GM23338 (cell line): ENCODE data around the gene ARRB1. TPM values are rescaled to one million over a fixed set of nuclear protein-coding genes. Genes with fewer than 3 reads are reported as not detected.

Source experiments
- ATAC-seq: fragments of 200-7000 bp; cut with Tn5 transposase; 3 replicates; pipeline ENCODE4 v1.9.1; 2020
- DNase-seq: peaks from one replicate; pipeline ENCODE4 v3.0.0-alpha.2; 2015; ENCODE audit warnings: low spot score
- H2AFZ ChIP-seq: fragments of 200-600 bp; sonication (generic); 2 replicates; pipeline ENCODE4 v1.8.0; 2016; ENCODE audit warnings: antibody characterized with exemption, mild to moderate bottlenecking, moderate library complexity
- H3F3A ChIP-seq: fragments of 200-600 bp; sonication (generic); replicated peaks from 2 replicates; pipeline ENCODE4 v1.8.0; 2017; ENCODE audit warnings: antibody characterized with exemption, mixed run types, low read depth
- H3K27ac ChIP-seq: fragments of 200-600 bp; sonication (generic); 2 replicates; pipeline ENCODE4 v1.6.1; 2016; ENCODE audit warnings: low read depth
- H3K27me3 ChIP-seq: fragments of 200-600 bp; sonication (generic); 2 replicates; pipeline ENCODE4 v1.8.0; 2016; ENCODE audit warnings: mild to moderate bottlenecking, mixed run types, moderate library complexity; ENCODE audit not compliant: insufficient read depth
- H3K36me3 ChIP-seq: fragments of 200-600 bp; sonication (generic); 2 replicates; pipeline ENCODE4 v1.8.0; 2016; ENCODE audit warnings: mild to moderate bottlenecking; ENCODE audit not compliant: insufficient read depth
- H3K4me1 ChIP-seq: fragments of 200-600 bp; sonication (generic); 2 replicates; pipeline ENCODE4 v1.8.0; 2016; ENCODE audit warnings: mild to moderate bottlenecking, moderate library complexity; ENCODE audit not compliant: insufficient read depth
- H3K4me2 ChIP-seq: fragments of 200-600 bp; sonication (generic); 2 replicates; pipeline ENCODE4 v1.7.1; 2017; ENCODE audit warnings: mixed run types
- H3K4me3 ChIP-seq: fragments of 200-600 bp; sonication (generic); 2 replicates; pipeline ENCODE4 v1.6.1; 2016; ENCODE audit warnings: mixed run types
- H3K79me2 ChIP-seq: fragments of 200-600 bp; sonication (generic); replicated peaks from 2 replicates; pipeline ENCODE4 v1.8.0; 2017; ENCODE audit warnings: mild to moderate bottlenecking; ENCODE audit not compliant: insufficient read depth
- H3K9me2 ChIP-seq: fragments of 200-600 bp; sonication (generic); 2 replicates; pipeline ENCODE4 v1.8.0; 2017; ENCODE audit not compliant: insufficient read depth
- H4K20me1 ChIP-seq: fragments of 200-600 bp; sonication (generic); replicated peaks from 2 replicates; pipeline ENCODE4 v1.8.0; 2017; ENCODE audit warnings: mild to moderate bottlenecking; ENCODE audit not compliant: insufficient read depth
- H3K27ac Mint-ChIP-seq: 2 replicates; pipeline ENCODE4 v1.8.0; 2020; ENCODE audit warnings: inconsistent platforms, mild to moderate bottlenecking, moderate library complexity, mixed read lengths
- H3K27me3 Mint-ChIP-seq: 3 replicates; pipeline ENCODE4 v1.8.0; 2022; ENCODE audit warnings: low read depth, mild to moderate bottlenecking, moderate library complexity, mixed read lengths, inconsistent platforms; ENCODE audit not compliant: insufficient read depth, poor library complexity
- H3K36me3 Mint-ChIP-seq: 3 replicates; pipeline ENCODE4 v1.8.0; 2021; ENCODE audit warnings: low read depth, mild to moderate bottlenecking, inconsistent platforms, moderate library complexity, mixed read lengths
- H3K4me1 Mint-ChIP-seq: 3 replicates; pipeline ENCODE4 v1.8.0; 2020; ENCODE audit warnings: mild to moderate bottlenecking, inconsistent platforms, mixed read lengths
- H3K4me3 Mint-ChIP-seq: 3 replicates; pipeline ENCODE4 v1.8.0; 2021; ENCODE audit warnings: moderate library complexity, mild to moderate bottlenecking, inconsistent platforms, mixed read lengths
- H3K9me3 Mint-ChIP-seq: 3 replicates; pipeline ENCODE4 v1.8.0; 2020; ENCODE audit warnings: moderate library complexity, mild to moderate bottlenecking, inconsistent platforms, mixed read lengths
- CREB1 ChIP-seq: fragments of 250-450 bp; sonication (Bioruptor Pico); IDR thresholded peaks from 2 replicates; pipeline ENCODE4 v1.5.0; 2020; ENCODE audit warnings: low read depth, mild to moderate bottlenecking, moderate library complexity
- ETS1 ChIP-seq: IDR thresholded peaks from 2 replicates; pipeline ENCODE4 v1.6.1; 2016; ENCODE audit warnings: antibody characterized with exemption
- EZH2 ChIP-seq: fragments of 200-600 bp; sonication (generic); IDR thresholded peaks from one replicate; pipeline ENCODE4 v1.8.0; 2017; ENCODE audit warnings: antibody characterized with exemption, mild to moderate bottlenecking, low read depth; ENCODE audit not compliant: unreplicated experiment
- EZH2phosphoT487 ChIP-seq: fragments of 200-600 bp; sonication (generic); IDR thresholded peaks from one replicate; pipeline ENCODE4 v1.8.1; 2018; ENCODE audit warnings: antibody characterized with exemption; ENCODE audit not compliant: unreplicated experiment
- polyA plus RNA-seq: library from polyadenylated mRNA; unstranded; fragments of >200 nt; fragmentation: Nextera tagmentation; extraction: Ambion mirVana; gene quantifications from 2 replicates; pipeline ENCODE4 v1.2.1, GENCODE V29; 2016
- total RNA-seq: library from RNA; depleted of rRNA; stranded (reverse); fragments of >200 nt; shearing (Covaris generic); gene quantifications from 2 replicates; pipeline ENCODE4 v1.2.3, GENCODE V29; 2014

ARRB1 gene
- total and polyA plus RNA-seq, 2 experiments from 2014 or later = 6.3 to 11.1 TPM

DNA sequence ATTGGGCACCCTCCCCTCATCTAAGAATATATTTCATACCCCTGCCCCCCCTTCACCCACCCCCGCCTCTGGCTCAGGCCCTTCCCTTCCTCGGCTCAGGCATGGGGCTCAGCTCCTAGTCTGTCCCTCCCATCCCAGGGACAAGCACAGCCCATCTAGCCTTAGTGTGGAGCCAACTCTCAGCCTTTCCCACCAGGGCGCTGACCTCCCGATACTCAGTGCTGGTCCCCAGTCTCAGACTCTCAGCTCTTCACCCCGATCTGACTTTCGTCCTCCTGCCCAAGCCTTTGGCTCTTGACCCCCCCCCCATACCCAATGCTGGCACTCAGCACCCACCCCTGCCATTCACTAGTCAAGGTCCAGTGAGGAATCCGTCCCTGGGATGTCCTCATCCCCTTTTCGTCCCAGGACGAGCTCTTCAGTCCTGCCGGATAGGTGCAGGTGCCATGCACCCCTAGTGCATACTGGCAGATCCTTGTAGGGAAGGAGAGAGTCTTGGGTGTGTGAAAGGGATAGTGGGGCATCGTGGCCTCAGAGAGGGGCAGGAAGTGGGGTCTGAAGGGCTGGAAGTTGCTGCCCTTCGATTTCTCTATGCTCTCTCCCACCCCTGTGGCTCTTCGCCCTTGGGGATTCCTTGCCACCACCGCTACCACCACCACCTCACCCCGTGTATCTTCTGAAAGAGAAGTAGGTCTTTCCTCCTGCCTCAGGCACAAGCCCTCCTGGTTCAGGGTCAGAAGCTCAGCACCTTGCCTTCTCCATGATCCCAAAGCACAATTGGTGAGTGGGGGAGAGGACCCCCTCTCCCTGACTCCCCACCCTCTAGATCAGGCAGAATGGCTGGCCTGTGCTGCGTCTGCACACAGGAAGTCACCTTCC is 108.5 kb downstream of the ARRB1 start:
- H3K27me3 Mint-ChIP-seq = peaks cover 48% of the 10 kb centered on the region
- ATAC-seq (no peak), DNase-seq (no peak)
- H3K27ac ChIP-seq = no peak overlapping the region
- H4K20me1 ChIP-seq = no peaks in the 10 kb centered on the region
- no peaks in the 10 kb centered on the region for H3F3A ChIP-seq
- H3K27ac Mint-ChIP-seq = no peak overlapping the region
- no peak overlapping the region; the same call in 1 of the 2 replicates for H3K4me2 ChIP-seq
- H3K9me3 Mint-ChIP-seq = no peaks in the 10 kb centered on the region
- 0 out of 2 replicates have a peak, but pooled peaks cover 2% of the 10 kb centered on the region for H3K9me2 ChIP-seq
- no peak overlapping the region; the same call in 1 of the 2 replicates for H2AFZ ChIP-seq
- peaks cover 14% of the 10 kb centered on the region; the same call in 1 of the 2 replicates for H3K4me1 ChIP-seq
- H3K4me3 ChIP-seq = peak overlapping the region; percentile 63; the same call in 1 of the 2 replicates
- H3K27me3 ChIP-seq = peaks cover 59% of the 10 kb centered on the region
- peaks cover 21% of the 10 kb centered on the region for H3K4me1 Mint-ChIP-seq
- H3K36me3 ChIP-seq = no peaks in the 10 kb centered on the region
- H3K79me2 ChIP-seq = no peaks in the 10 kb centered on the region
- H3K36me3 Mint-ChIP-seq = no peaks in the 10 kb centered on the region
- TF ChIP-seq CREB1 (CRISPR knock-in tag) (no peak), EZH2phosphoT487 (no peak)
- peak overlapping the region; percentile 72 for H3K4me3 Mint-ChIP-seq

DNA sequence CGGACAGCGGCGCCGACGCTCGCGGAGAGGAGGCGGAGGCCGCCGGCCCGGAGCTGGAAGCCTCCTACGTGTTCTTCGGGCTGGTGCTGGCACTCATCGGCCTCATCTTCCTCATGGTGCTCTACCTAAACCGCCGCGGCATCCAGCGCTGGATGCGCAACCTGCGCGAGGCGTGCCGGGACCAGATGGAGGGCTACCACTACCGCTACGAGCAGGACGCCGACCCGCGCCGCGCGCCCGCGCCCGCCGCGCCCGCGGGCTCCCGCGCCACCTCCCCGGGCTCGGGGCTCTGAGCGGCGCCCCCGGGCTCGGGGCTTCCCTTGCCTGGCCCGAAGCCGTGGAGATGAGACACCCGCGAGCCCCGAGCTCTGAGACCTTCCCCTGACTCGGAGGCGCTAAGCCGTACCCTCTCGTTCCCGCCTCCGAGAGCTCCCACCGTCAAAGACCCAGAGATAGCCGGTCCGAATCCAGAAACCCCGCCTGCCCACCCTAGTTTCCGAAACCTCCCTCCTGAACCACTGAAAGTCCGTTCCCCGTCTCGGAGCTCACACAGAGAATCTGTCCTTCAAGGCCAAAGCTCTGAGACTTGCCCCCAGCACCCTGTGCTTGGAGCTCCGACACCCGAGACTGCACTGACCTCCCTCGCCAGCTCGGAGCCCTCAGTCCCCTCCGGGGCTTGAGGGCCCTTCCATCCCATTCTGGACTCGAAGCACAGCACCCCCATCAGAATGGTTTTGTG is 109.4 kb downstream of the ARRB1 start:
- Mint-ChIP-seq H3K9me3 (no peaks in the 10 kb centered on the region), H3K36me3 (no peaks in the 10 kb centered on the region), H3K4me3 (peak overlapping the region; percentile 72), H3K27ac (no peak overlapping the region), H3K4me1 (peaks cover 28% of the 10 kb centered on the region), H3K27me3 (peaks cover 48% of the 10 kb centered on the region)
- H3K4me1 ChIP-seq = peaks cover 14% of the 10 kb centered on the region; the same call in 1 of the 2 replicates
- no peaks in the 10 kb centered on the region for H3K79me2 ChIP-seq
- ATAC-seq = peak; percentile 4
- peak overlapping the region; percentile 63 for H3K4me3 ChIP-seq
- H3K27ac ChIP-seq = no peak overlapping the region
- no peaks in the 10 kb centered on the region for H4K20me1 ChIP-seq
- H3K27me3 ChIP-seq = peaks cover 59% of the 10 kb centered on the region
- H3K36me3 ChIP-seq = no peaks in the 10 kb centered on the region
- no peaks in the 10 kb centered on the region for H3F3A ChIP-seq
- H3K9me2 ChIP-seq = 0 out of 2 replicates have a peak, but pooled peaks cover 2% of the 10 kb centered on the region
- TF ChIP-seq ETS1 (no peak), EZH2 (peak; percentile 70)
- H2AFZ ChIP-seq = peak overlapping the region; percentile 94
- H3K4me2 ChIP-seq = peak overlapping the region; percentile 86
- DNase-seq = peak; percentile 34
